Hematopoietic multipotent progenitor cell treated with erythropoietin and hydrocortisone succinate and interleukin-3 and kit ligand, for 8 days (in vitro differentiated cells): ENCODE results near the gene TSPAN7.
A peak's percentile ranks its signal among the peaks of the same experiment; 100 is the strongest.

ENCODE experiments used
- DNase-seq: peaks from one replicate; pipeline ENCODE4 v3.0.0-alpha.2; 2015

Gene TSPAN7

GRCh38 chrX:38595801-38596200 is 34.5 kb downstream of the TSPAN7 start:
- peak; percentile 43 for DNase-seq

GRCh38 chrX:38596939-38597338 is 35.6 kb downstream of the TSPAN7 start:
- no peak for DNase-seq

- no peak for DNase-seq
These were observed 38.7 kb downstream of the TSPAN7 start for GRCh38 chrX:38599796-38600755.

- DNase-seq: no peak
These were observed 40.5 kb downstream of the TSPAN7 start for GRCh38 chrX:38601866-38602265.

- DNase-seq: peak; percentile 2
These were observed 45.5 kb downstream of the TSPAN7 start for GRCh38 chrX:38606821-38607220.

- DNase-seq: no peak
These were observed 46.6 kb downstream of the TSPAN7 start for GRCh38 chrX:38607976-38608375.

GRCh38 chrX:38610849-38611248 is 49.5 kb downstream of the TSPAN7 start:
- no peak for DNase-seq

- no peak for DNase-seq
These were observed 50.9 kb downstream of the TSPAN7 start for GRCh38 chrX:38612281-38612680.

GRCh38 chrX:38614485-38614884 is 53.1 kb downstream of the TSPAN7 start:
- DNase-seq: no peak

GRCh38 chrX:38616904-38617303 is 55.6 kb downstream of the TSPAN7 start:
- peak; percentile 38 for DNase-seq

GRCh38 chrX:38618180-38618579 is 56.8 kb downstream of the TSPAN7 start:
- no peak for DNase-seq

GRCh38 chrX:38620623-38621022 is 59.3 kb downstream of the TSPAN7 start:
- no peak for DNase-seq

- DNase-seq: no peak
These were observed 65.0 kb downstream of the TSPAN7 start for GRCh38 chrX:38626296-38626695.

GRCh38 chrX:38627683-38628082 is 66.3 kb downstream of the TSPAN7 start:
- peak; percentile 78 for DNase-seq

GRCh38 chrX:38628587-38628986 is 67.2 kb downstream of the TSPAN7 start:
- no peak for DNase-seq

- no peak for DNase-seq
These were observed 71.2 kb downstream of the TSPAN7 start for GRCh38 chrX:38632516-38632915.

- DNase-seq: peak; percentile 94
These were observed 73.3 kb downstream of the TSPAN7 start for GRCh38 chrX:38634665-38635064.

- no peak for DNase-seq
These were observed 75.8 kb downstream of the TSPAN7 start for GRCh38 chrX:38636949-38637819.

- peak; percentile 31 for DNase-seq
These were observed 77.7 kb downstream of the TSPAN7 start for GRCh38 chrX:38638952-38639529.

- DNase-seq: no peak
These were observed 78.4 kb downstream of the TSPAN7 start for GRCh38 chrX:38639730-38640129.

GRCh38 chrX:38641197-38641596 is 79.9 kb downstream of the TSPAN7 start:
- DNase-seq: no peak

- DNase-seq: no peak
These were observed 82.6 kb downstream of the TSPAN7 start for GRCh38 chrX:38643903-38644302.

GRCh38 chrX:38646129-38646528 is 84.8 kb downstream of the TSPAN7 start:
- no peak for DNase-seq
